Subcutaneous adipose tissue (tissue), 4 donors: Measurements from ENCODE around the gene REXO1. TPM values are rescaled to one million over a fixed set of nuclear protein-coding genes. Genes with fewer than 3 reads are reported as not detected.

ENCODE experiments used
- total RNA-seq, 4 donors: library from RNA; depleted of rRNA; stranded (reverse); fragments of >200 nt; gene quantifications; one replicate each; pipeline ENCODE4 v1.1.0, GENCODE V29; 2016
- TF ChIP-seq, protein P1 (sequence below): fragments of 450-650 bp; IDR thresholded peaks from one replicate; pipeline ENCODE4 v1.5.1; 2016; ENCODE audit warnings: low read depth, mild to moderate bottlenecking, control low read depth, antibody characterized with exemption, moderate library complexity

Gene REXO1
- total RNA-seq, 4 donors from 2014 or later = 12.3 to 30.5 (median 20.1) TPM

DNA sequence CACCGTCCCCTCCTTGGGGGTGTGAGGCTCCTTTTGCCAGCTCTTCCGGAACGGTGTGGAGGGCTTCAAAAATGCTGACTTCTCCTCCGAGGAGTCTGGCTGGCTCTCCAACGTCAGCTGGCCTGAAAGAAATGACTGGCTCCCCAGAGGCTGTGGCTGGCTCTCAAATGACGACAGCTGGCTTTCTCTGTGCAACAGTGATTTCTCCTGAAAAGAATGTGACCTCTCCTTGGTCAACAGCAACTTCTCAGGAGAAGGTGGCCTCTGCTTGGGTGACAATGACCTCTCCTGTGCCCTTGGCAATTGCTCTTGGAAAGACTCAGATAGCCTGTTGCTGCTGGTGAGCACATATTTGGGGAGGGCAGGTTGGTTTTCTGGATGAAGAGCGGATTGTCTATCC is 65.8 kb downstream of the REXO1 start:
- TF ChIP-seq, protein P1, sequence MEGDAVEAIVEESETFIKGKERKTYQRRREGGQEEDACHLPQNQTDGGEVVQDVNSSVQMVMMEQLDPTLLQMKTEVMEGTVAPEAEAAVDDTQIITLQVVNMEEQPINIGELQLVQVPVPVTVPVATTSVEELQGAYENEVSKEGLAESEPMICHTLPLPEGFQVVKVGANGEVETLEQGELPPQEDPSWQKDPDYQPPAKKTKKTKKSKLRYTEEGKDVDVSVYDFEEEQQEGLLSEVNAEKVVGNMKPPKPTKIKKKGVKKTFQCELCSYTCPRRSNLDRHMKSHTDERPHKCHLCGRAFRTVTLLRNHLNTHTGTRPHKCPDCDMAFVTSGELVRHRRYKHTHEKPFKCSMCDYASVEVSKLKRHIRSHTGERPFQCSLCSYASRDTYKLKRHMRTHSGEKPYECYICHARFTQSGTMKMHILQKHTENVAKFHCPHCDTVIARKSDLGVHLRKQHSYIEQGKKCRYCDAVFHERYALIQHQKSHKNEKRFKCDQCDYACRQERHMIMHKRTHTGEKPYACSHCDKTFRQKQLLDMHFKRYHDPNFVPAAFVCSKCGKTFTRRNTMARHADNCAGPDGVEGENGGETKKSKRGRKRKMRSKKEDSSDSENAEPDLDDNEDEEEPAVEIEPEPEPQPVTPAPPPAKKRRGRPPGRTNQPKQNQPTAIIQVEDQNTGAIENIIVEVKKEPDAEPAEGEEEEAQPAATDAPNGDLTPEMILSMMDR = no peak

DNA sequence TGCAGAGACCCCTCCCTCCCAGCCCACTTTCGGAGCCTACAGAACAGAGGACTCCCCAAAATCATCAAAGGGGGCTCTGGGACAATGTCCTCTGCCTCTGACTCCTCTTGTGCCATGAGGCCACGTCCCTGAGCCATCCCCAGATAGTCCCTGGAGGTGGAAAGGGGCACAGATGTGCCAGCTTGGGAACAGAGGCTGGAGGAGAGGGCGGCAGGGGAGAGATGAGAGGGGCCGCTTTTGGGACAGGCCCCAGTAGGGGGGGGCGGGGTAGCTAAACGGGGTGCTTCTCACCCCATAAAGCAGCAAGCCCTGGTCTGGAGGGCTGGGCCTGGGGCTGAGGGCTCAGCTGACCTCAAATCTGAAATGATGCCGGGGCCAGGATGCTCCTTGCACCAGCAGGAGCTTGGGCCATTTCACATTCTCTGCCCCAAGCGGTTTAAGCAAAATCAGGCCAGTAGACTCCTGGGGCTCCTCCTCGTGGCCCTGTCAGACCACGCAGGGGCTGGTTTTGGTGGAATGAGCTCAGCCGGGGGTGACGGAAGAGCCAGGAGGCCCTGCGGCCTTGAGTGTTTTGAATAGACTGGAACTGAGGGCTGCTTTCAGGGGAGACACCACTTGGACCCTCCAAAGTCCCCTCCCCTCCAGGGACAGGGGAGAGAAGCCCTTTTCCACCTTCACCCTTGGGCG is 67.9 kb downstream of the REXO1 start:
- TF ChIP-seq, protein P1 = no peak

DNA sequence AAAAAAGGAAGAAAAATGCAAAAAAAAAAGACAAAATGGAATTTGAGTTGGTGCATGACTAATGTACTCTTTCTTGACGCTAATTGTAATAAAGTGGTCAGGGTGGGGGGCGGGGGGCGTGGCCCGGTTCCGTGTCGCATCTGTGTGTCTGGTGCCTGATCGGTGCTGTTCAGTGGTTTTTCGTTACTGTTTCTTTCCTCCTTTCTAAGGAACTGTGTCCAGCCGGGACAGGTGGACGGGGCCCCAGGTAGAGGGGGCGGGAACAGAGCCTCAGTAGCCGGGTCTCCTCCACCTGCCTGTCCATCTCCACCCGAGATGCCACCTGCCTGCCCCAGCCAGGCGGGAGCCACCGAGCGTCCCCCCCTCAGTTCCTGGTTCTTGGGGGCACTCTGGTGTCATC is 68.7 kb downstream of the REXO1 start:
- TF ChIP-seq, protein P1 = no peak

DNA sequence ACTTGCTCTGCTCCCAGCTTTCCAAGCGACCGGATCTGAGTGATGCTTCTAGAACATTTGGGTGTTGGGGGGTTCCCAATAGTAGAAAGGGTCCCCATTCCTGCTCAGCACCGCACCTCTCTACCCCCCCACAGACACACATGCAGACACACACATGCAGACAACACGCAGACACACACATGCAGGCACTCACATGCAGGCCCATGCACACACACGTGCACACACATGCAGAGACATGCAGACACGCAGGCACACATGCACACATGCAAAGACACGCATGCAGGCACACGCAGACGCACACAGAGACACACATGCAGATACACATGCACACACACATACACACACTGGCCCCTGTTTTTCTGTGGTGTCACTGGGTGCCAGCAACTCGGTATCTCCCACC is 71.1 kb downstream of the REXO1 start:
- TF ChIP-seq, protein P1 = no peak

DNA sequence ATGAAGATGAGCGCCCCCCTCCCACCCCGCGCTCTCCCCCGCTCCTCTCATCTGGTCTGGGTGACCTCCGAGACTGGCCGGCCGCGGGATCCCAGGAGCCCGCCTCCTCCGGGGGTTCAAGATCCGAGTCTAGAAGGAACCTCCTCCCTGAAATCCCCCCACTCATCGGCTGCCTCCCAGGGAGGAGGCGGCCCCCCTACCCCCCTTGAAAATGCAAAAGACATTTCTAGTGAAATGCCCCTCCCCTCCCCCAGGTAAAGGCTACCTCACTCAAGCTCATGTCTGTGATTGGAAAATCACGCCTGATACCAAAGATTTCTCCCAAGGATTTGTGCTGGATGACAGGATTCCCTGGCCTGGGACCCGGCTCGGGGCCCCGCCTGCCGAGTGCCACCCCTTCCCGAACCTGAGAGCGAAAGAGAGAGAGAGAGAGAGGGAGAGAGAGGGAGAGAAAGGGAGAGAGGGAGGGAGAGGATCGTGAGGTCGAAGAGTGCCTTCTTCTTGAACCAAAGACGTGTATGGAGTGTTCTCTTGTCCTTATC is 71.6 kb downstream of the REXO1 start:
- TF ChIP-seq, protein P1 = no peak

DNA sequence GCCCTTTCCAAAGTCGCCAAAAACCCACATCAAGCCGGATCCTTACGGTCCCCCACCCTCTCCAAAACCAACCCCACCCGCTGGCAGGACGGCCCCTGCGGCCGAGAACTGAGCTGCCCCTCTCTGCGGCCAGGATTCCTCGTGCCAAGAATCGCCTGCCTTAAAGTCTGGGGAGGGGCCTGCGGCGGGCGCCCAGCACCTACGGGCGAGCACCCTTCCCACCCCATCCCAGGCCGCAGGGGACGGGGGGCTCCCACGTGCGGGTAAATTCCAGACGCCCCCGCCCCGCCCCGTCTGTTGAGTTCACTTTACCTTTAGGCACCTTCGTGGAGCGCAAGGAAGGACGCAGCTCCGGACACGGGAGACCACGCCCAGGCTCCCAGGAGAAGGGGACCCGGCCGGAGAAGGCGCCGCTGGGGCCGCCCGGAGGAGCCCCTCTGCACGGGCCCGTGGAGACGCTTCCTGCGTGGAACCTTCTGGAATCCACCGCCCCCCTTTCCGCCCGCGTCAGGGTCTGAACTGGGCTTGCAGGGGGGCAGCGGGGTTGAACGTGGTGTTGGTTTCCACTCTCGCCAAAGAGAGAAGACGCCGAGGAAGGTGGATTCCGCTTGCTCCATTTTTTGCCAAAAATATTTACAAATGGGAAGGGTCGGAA is 72.2 kb downstream of the REXO1 start:
- TF ChIP-seq, protein P1 = no peak

DNA sequence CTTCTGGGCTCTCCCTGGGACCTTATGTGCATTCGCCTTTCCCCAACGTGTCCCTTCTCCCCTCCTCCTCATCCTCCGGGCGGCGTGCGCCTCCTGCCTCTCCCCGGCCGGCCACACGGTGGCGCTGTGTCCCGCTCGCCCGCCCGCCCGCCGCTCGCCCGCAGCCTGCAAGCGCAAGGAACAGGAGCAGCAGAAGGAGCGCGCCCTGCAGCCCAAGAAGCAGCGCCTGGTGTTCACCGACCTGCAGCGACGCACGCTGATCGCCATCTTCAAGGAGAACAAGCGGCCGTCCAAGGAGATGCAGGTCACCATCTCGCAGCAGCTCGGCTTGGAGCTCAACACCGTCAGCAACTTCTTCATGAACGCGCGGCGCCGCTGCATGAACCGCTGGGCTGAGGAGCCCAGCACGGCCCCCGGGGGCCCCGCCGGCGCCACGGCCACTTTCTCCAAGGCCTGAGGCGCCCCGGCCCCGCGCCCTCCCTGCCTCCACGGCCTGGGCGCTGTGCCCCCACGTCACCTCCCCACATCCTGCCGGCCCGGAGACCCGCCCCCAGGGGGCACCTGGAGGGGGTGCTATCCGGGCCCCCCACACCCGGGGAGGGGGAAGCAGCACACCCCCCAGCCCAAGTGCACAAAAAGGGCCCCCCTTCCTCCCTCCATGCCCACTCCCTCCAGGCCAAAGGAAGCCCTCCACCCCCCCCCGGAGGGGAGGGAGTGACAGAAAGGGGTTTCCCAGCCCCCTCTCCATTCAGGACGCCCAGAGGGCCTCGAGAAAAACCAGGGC is 73.1 kb downstream of the REXO1 start:
- TF ChIP-seq, protein P1 = no peak
